GM20431 (cell line): Measurements from ENCODE around the gene GRB7.
"Not testable (repeated sequence)": the region's sequence is repeated elsewhere in the genome, so short reads cannot be mapped to it uniquely, and the experiment has no call there.

Experiments used
- in situ Hi-C: fragments of 300-500 bp; cut with MseI, MboI; formaldehyde crosslinking; loops from one replicate; pipeline ENCODE4 v1.15.0; 2020; ENCODE audit warnings: low sequenced_read_pairs; ENCODE audit not compliant: unreplicated experiment

Gene GRB7

GRCh38 chr17:39737760-39738567, at the start of gene GRB7:
TSS of gene GRB7 (plus strand) at chr17:39737938. CDS start at chr17:39742302, 4,364 bp downstream.
- in situ Hi-C loops: loop anchor here (25.0 kb wide), 1 partner anchor 101 kb away; the partner anchor contains the start of genes PPP1R1B and STARD3

GRCh38 chr17:39688475-39688835, 49.3 kb upstream of the GRB7 start:
- in situ Hi-C loops: no loop called here

GRCh38 chr17:39688945-39689344, 48.8 kb upstream of the GRB7 start:
- in situ Hi-C loops: no loop called here

DNA sequence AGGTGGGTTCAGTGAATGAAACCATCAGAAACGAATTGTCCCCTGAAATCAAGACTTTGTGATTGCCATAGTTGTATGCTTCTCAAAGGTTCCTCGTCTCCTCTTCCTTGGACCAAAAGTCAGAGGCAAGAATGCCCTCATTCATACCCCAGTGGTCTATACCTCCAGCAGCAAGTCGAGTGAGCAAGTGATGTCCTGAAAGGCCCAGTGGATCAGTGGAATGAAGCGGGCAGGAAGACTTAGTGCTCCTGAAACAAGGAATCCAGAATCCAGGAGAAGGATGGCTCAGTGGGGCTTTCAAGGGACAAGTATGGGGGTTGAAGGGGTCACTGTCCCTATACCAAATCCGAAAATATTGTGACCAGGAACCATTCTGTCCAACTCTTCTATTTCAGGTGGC, 43.1 kb upstream of the GRB7 start:
- in situ Hi-C loops: no loop called here

DNA sequence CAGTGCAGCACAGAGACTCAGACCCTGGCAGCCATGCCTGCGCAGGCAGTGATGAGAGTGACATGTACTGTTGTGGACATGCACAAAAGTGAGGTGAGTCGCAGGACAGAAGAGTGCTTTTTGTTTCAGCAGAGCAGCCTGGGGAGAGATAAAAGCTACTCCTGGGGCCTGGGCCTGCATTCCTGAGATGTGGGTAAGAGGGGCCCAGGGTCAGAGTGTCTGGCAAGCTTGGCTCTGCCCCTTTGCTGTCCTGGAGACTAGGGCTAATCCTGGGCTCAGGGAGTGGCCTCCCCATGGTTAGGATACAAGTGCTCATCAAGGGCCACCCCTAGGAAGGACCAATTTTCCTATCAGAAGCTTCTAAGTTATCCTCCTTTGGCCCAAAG, 42.7 kb upstream of the GRB7 start:
- in situ Hi-C loops: no loop called here

DNA sequence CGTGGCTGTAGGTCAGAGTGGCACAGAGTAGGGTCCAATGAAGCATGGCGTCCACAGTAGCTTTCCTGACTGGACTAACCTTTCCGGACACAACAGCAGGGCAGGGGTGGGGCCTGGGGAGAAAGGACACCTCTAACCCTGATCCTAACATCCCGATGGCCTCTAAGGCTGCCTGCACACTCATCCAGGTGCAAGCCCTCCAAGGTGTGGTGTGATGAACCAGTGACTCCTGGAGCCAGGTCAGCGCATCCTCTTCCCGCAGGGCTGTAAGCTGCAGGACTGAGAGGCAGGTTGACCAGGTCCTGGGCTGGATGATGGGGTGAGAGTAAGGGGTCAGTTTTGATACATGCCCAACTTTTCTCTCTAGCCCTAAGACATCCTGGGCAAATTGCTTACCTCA, 41.0 kb upstream of the GRB7 start:
- in situ Hi-C loops: no loop called here

- in situ Hi-C loops: no loop called here
Observed at GRCh38 chr17:39697961-39698360, 39.8 kb upstream of the GRB7 start.

DNA sequence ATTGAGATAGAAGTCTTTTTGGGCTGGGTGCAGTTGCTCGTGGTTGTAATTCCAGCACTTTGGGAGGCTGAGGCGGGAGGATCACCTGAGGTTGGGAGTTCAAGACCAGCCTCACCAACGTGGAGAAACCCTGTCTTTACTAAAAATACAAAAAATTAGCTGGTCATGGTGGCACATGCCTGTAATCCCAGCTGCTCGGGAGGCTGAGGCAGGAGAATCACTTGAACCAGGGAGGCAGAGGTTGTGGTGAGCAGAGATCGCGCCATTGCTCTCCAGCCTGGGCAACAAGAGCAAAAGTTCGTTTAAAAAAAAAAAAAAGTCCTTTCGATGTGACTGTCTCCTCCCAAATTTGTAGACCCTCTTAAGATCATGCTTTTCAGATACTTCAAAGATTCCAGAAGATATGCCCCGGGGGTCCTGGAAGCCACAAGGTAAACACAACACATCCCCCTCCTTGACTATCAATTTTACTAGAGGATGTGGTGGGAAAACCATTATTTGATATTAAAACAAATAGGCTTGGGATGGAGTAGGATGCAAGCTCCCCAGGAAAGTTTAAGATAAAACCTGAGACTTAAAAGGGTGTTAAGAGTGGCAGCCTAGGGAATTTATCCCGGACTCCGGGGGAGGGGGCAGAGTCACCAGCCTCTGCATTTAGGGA, 38.5 kb upstream of the GRB7 start:
- in situ Hi-C loops: not testable (repeated sequence)

DNA sequence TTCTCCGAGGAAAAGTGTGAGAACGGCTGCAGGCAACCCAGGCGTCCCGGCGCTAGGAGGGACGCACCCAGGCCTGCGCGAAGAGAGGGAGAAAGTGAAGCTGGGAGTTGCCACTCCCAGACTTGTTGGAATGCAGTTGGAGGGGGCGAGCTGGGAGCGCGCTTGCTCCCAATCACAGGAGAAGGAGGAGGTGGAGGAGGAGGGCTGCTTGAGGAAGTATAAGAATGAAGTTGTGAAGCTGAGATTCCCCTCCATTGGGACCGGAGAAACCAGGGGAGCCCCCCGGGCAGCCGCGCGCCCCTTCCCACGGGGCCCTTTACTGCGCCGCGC, 38.0 kb upstream of the GRB7 start, which contains the start of gene ERBB2:
Gene ERBB2, plus strand, starts transcription at position 247 of the 330 bp plus-strand sequence. CDS start 175 bp downstream, outside the sequence.
- in situ Hi-C loops: no loop called here

DNA sequence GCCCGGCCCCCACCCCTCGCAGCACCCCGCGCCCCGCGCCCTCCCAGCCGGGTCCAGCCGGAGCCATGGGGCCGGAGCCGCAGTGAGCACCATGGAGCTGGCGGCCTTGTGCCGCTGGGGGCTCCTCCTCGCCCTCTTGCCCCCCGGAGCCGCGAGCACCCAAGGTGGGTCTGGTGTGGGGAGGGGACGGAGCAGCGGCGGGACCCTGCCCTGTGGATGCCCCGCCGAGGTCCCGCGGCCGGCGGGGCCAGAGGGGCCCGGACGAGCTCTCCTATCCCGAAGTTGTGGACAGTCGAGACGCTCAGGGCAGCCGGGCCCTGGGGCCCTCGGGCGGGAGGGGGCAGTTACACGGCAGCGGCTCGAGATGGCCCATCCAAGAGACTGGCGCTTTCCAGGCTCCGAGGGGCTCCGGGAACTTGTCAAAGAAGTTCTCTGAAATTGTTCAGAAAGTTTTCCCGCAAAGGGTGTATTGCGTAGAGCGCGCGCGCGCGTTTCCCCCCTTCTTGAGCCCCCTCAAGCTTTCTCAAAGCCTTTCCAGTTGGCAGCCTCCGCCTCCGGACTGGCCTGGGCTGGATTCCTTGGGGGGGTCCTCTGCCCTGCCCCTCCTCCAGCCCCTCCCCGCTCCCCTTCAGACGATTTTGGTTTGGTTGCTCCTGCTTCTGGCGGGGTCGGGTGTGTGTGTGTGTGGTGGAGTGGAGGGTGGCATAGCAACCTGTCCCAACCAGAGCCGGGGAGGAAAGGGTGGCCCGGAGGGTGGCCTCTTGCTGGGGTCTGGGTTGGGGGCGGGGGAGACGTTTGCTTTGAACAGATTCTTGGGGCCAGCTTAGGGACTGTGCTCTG, 37.4 kb upstream of the GRB7 start:
- in situ Hi-C loops: no loop called here

DNA sequence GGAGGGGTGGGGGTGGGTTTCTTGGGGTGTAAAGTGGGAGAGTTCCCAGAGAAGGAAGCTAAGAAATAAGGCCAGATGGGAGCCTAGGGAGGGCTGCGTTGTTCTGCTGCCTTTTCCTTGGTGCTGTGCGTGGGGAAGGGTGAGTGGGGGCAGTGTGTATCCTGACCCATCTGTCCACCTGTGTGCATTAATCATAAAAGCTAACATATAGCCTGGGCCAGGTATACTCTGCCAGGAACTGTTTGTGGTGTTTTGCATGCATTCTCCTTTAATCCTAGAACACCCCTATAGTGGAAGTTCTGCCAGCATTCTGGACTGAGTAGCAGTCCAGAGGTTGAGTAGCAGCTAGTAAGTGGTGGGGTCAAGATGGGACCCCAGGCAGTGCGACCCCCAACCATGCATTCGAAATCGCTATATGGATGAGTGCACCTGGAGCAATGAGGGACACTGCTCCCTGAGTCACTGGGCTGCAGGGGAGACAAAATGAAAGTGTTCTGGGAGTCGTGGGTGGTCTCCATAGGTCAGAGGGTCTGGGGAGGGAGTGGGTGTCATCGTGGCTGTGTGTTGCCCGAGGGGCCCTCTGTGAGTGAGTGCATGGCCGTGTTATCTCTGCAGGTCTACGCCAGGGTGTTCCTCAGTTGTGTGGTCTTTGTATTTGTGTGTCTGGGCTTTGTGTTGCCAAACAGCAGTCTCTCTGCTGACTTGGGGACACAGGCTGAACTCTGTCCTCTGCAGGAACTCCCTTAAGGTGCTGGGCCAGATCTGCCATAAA, 36.5 kb upstream of the GRB7 start:
- in situ Hi-C loops: no loop called here

DNA sequence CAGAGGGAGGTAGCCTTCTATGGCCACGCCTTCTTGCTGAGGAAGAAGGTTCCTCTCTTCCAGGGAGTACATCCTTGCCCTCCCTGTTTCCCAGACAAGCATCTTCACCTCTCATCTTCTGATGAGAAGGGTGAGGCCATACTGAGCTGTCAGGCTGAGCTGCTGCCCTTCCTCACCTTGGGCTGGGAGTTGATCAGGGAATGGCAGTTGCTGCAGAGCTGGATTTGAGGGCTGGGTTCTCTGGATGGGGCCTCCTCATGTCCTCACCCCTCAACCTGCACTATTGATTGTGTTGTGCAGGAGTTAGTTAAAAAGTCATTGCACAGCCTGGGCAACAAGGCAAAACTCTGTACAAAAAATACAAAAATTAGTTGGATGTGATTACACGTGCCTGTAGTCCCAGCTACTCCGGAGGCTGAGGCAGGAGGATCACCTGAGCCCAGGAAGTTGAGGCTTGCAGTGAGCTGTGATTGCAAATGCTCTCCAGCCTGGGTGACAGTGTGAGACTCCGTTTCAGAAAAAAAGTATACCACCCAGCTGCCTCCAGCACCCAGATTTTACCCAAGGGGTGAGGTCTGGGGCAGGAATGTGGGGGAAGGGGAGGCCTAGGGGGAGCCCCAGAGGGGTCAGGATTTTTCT, 35.8 kb upstream of the GRB7 start:
- in situ Hi-C loops: no loop called here

GRCh38 chr17:39702901-39703893, 34.5 kb upstream of the GRB7 start:
- in situ Hi-C loops: no loop called here

DNA sequence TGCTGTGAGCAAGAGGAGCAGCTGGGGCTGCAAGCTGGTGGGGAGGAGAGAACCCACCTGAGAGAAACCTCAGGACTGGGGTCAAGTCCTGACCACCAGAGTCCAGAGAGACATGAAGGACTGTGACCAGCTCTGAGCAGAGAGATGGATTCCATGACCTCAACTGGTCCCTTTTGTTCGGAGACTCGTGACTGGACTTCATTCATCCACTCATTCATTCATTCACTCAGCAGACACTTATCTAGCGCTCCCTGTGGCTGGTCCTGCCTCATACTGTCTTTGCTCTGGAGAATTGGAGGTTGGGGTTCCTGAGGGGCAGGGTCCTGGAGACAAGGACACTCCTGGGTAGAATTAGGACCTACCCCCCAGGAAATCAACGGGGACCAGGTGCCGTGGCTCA, 33.8 kb upstream of the GRB7 start:
- in situ Hi-C loops: no loop called here

GRCh38 chr17:39704821-39705551, 32.8 kb upstream of the GRB7 start:
- in situ Hi-C loops: no loop called here

DNA sequence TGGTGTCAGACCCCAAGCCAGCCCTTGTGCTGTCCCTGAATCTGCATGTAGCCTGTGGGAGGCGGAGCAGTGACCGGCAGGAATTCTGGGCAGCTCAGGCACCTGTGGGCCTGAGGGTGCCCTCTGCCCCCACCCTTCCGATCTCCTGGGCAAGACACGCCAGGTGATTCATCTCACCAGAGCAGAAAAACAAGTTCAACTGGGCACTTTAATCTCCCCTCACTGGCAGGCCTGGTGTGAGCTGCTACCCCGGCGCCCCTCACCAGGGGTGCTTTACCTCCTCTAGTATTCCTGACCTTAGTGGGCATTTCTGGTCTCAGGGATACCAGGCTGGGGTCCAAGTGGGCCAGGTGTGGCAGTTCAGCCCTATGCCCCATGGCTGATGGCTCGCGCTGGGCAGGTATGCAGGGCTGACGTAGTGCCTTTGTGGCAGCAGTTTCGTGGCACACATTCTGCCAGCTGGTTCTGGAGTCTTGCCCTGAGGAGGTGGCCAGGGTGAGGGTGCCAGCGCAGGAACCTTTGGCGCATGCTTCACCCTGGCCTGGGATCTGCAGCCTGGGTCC, 31.9 kb upstream of the GRB7 start:
- in situ Hi-C loops: no loop called here

GRCh38 chr17:39706383-39706782, 31.4 kb upstream of the GRB7 start:
- in situ Hi-C loops: no loop called here
